IMR-90 (cell line): ENCODE data around the gene IL18. TPM values are rescaled to one million over a fixed set of nuclear protein-coding genes. Genes with fewer than 3 reads are reported as not detected.

Source experiments
- ATAC-seq: fragments of 200-7000 bp; cut with Tn5 transposase; 2 replicates; pipeline ENCODE4 v1.9.1; 2020; ENCODE audit warnings: low read depth, mild to moderate bottlenecking, moderate library complexity
- BruUV-seq: library from RNA; stranded (reverse); fragments of 400-500 nt; replicated peaks from 2 replicates; lab custom pipeline; 2021; lab: Mats Ljungman, UMichigan
- CTCF ChIA-PET: fragments of 300-600 bp; formaldehyde crosslinking; extraction: SDS; loops from one replicate; lab custom pipeline; 2021; ENCODE audit warnings: antibody characterized with exemption; lab: Yijun Ruan, JAX
- POLR2A ChIA-PET: fragments of 300-600 bp; sonication (Branson Sonifier 250); formaldehyde crosslinking; loops from one replicate; lab custom pipeline; 2022; ENCODE audit warnings: antibody characterized with exemption; ENCODE audit not compliant: unreplicated experiment; lab: Charles Lee
- DNase-seq: peaks from one replicate; pipeline ENCODE4 v3.0.0; 2013
- H2AFZ ChIP-seq: replicated peaks from 2 replicates; pipeline ENCODE3; 2013; ENCODE audit warnings: low read length, mild to moderate bottlenecking; ENCODE audit not compliant: poor library complexity
- H2AK5ac ChIP-seq: 2 replicates; pipeline ENCODE4 v1.6.1; 2013; ENCODE audit warnings: low read depth, low read length, inconsistent platforms
- H2AK9ac ChIP-seq: replicated peaks from 2 replicates; pipeline ENCODE3; 2013; ENCODE audit warnings: mild to moderate bottlenecking, low read depth, low read length, moderate library complexity; ENCODE audit not compliant: poor library complexity
- H2BK120ac ChIP-seq: 2 replicates; pipeline ENCODE4 v1.6.1; 2013; ENCODE audit warnings: low read depth, low read length, inconsistent platforms
- H2BK15ac ChIP-seq: 3 replicates; pipeline ENCODE4 v1.6.1; 2013; ENCODE audit warnings: low read depth, low read length, inconsistent platforms
- H2BK20ac ChIP-seq: 2 replicates; pipeline ENCODE4 v1.6.1; 2013; ENCODE audit warnings: low read depth, mild to moderate bottlenecking, inconsistent platforms, low read length, moderate library complexity
- H2BK5ac ChIP-seq: 2 replicates; pipeline ENCODE4 v1.6.1; 2013; ENCODE audit warnings: mild to moderate bottlenecking, low read depth, low read length, inconsistent platforms; ENCODE audit not compliant: poor library complexity, severe bottlenecking
- H3K14ac ChIP-seq: replicated peaks from 2 replicates; pipeline ENCODE4 v1.6.1; 2013; ENCODE audit warnings: low read depth, low read length, inconsistent platforms
- H3K18ac ChIP-seq: 2 replicates; pipeline ENCODE4 v1.6.1; 2013; ENCODE audit warnings: low read depth, low read length, control low read depth
- H3K23ac ChIP-seq: 2 replicates; pipeline ENCODE4 v1.6.1; 2013; ENCODE audit warnings: low read depth, low read length, inconsistent platforms
- H3K27ac ChIP-seq: 2 replicates; pipeline ENCODE4 v1.5.1; 2013; ENCODE audit warnings: mild to moderate bottlenecking, control low read depth, low read length; ENCODE audit not compliant: insufficient read depth
- H3K27me3 ChIP-seq: 2 replicates; pipeline ENCODE4 v1.6.1; 2013; ENCODE audit warnings: low read length; ENCODE audit not compliant: control insufficient read depth, insufficient read depth
- H3K36me3 ChIP-seq: 2 replicates; pipeline ENCODE4 v1.6.1; 2013; ENCODE audit warnings: low read length, mixed read lengths; ENCODE audit not compliant: control insufficient read depth, insufficient read depth
- H3K4ac ChIP-seq: 2 replicates; pipeline ENCODE4 v1.6.1; 2013; ENCODE audit warnings: low read depth, low read length, inconsistent platforms
- H3K4me1 ChIP-seq: 2 replicates; pipeline ENCODE4 v1.6.1; 2013; ENCODE audit warnings: low read length, mixed read lengths; ENCODE audit not compliant: control insufficient read depth, insufficient read depth
- H3K4me2 ChIP-seq: 2 replicates; pipeline ENCODE4 v1.6.1; 2013; ENCODE audit warnings: low read depth, mild to moderate bottlenecking, control low read depth, low read length, moderate library complexity
- H3K4me3 ChIP-seq: 2 replicates; pipeline ENCODE4 v1.5.1; 2013; ENCODE audit warnings: low read depth, mild to moderate bottlenecking, control low read depth, low read length, moderate library complexity; ENCODE audit not compliant: insufficient read depth
- H3K56ac ChIP-seq: 2 replicates; pipeline ENCODE4 v1.6.1; 2013; ENCODE audit warnings: low read length, inconsistent platforms; ENCODE audit not compliant: insufficient read depth; ENCODE audit errors: extremely low read depth
- H3K79me1 ChIP-seq, 2 experiments: 2 replicates each; pipeline ENCODE4 v1.6.1; 2013; ENCODE audit warnings: low read length in 2 of 2, inconsistent platforms in 1 of 2, low read depth in 1 of 2
- H3K9ac ChIP-seq: 2 replicates; pipeline ENCODE4 v1.6.1; 2013; ENCODE audit warnings: low read depth, low read length, control low read depth
- H3K9me1 ChIP-seq: 2 replicates; pipeline ENCODE4 v1.6.1; 2013; ENCODE audit warnings: low read length, inconsistent platforms; ENCODE audit not compliant: insufficient read depth
- H3K9me3 ChIP-seq: 2 replicates; pipeline ENCODE4 v1.6.1; 2013; ENCODE audit warnings: low read length; ENCODE audit not compliant: control insufficient read depth, insufficient read depth
- H4K20me1 ChIP-seq: 2 replicates; pipeline ENCODE4 v1.6.1; 2013; ENCODE audit warnings: low read length, inconsistent platforms; ENCODE audit not compliant: insufficient read depth
- H4K5ac ChIP-seq: 2 replicates; pipeline ENCODE4 v1.6.1; 2013; ENCODE audit warnings: mild to moderate bottlenecking, low read depth, low read length, control low read depth
- H4K8ac ChIP-seq, 2 experiments: 2 replicates each; pipeline ENCODE4 v1.6.1; 2013; ENCODE audit warnings: low read depth in 2 of 2, low read length in 2 of 2, control low read depth in 1 of 2, inconsistent platforms in 1 of 2
- H4K91ac ChIP-seq: 2 replicates; pipeline ENCODE4 v1.6.1; 2013; ENCODE audit warnings: low read depth, low read length, inconsistent platforms; ENCODE audit not compliant: insufficient read depth
- BHLHE40 ChIP-seq: fragments of 150-350 bp; IDR thresholded peaks from 2 replicates; pipeline ENCODE4 v1.6.1; 2016; ENCODE audit warnings: mild to moderate bottlenecking, low read depth, low read length
- FOS ChIP-seq: fragments of 150-350 bp; IDR thresholded peaks from 2 replicates; pipeline ENCODE4 v1.6.1; 2016; ENCODE audit warnings: low read depth, low read length
- MAFK ChIP-seq: IDR thresholded peaks from 2 replicates; pipeline ENCODE4 v1.6.1; 2012; ENCODE audit warnings: low read depth, low read length, improper control_type of control experiment
- MAZ ChIP-seq: IDR thresholded peaks from 2 replicates; pipeline ENCODE4 v1.6.1; 2012; ENCODE audit warnings: low read depth, mild to moderate bottlenecking, low read length, improper control_type of control experiment, moderate library complexity, borderline replicate concordance
- MXI1 ChIP-seq: IDR thresholded peaks from 2 replicates; pipeline ENCODE4 v1.6.1; 2012; ENCODE audit warnings: low read depth, mild to moderate bottlenecking, low read length, moderate library complexity, borderline replicate concordance
- NFE2L2 ChIP-seq: fragments of 150-350 bp; IDR thresholded peaks from 2 replicates; pipeline ENCODE4 v1.6.1; 2016; ENCODE audit warnings: low read depth, mild to moderate bottlenecking, low read length
- RAD21 ChIP-seq: IDR thresholded peaks from 2 replicates; pipeline ENCODE4 v1.6.1; 2012; ENCODE audit warnings: low read length, improper control_type of control experiment
- RCOR1 ChIP-seq: IDR thresholded peaks from 2 replicates; pipeline ENCODE4 v1.6.1; 2012; ENCODE audit warnings: mild to moderate bottlenecking, low read length, improper control_type of control experiment; ENCODE audit not compliant: insufficient replicate concordance
- RFX5 ChIP-seq: IDR thresholded peaks from 2 replicates; pipeline ENCODE4 v1.8.0; 2012; ENCODE audit warnings: low read depth, mild to moderate bottlenecking, low read length, moderate library complexity
- SMC3 ChIP-seq: fragments of 150-350 bp; IDR thresholded peaks from 2 replicates; pipeline ENCODE4 v1.6.1; 2016; ENCODE audit warnings: low read depth, mild to moderate bottlenecking, antibody characterized with exemption, low read length, moderate library complexity
- WGBS, 2 experiments: methylation state at CpG; one replicate each; pipeline versions ENCODE4 v1.1.5 to v1.1.7; 2013; ENCODE audit warnings: missing lambda C conversion rate in 2 of 2; ENCODE audit not compliant: insufficient read length in 1 of 2; ENCODE audit errors: extremely low coverage in 2 of 2; 5-methylcytosine and 5-hydroxymethylcytosine counted together
- dilution Hi-C: fragments of 300-500 bp; cut with HindIII; formaldehyde crosslinking; loops from one replicate; pipeline ENCODE4 v1.14.3; 2018; ENCODE audit warnings: low sequenced_read_pairs; ENCODE audit not compliant: unreplicated experiment
- in situ Hi-C: fragments of 300-500 bp; cut with MboI; formaldehyde crosslinking; loops from 3 replicates; pipeline ENCODE4 v1.14.3; 2019; ENCODE audit warnings: low sequenced_read_pairs, inconsistent platforms, mixed read lengths
- intact Hi-C: fragments of 100-400 bp; cut with micrococcal nuclease; formaldehyde crosslinking; loops from 2 replicates; pipeline ENCODE4 v1.10.0; 2022
- polyA plus RNA-seq, 3 experiments: library from polyadenylated mRNA; depleted of rRNA; stranded (reverse); fragments of >200 nt; gene quantifications; 2 replicates each; pipeline ENCODE4 v1.2.3, GENCODE V29; 2012; ENCODE audit warnings: low replicate concordance in 1 of 3
- total RNA-seq: library from RNA; depleted of rRNA; stranded (reverse); fragments of >200 nt; gene quantifications from 2 replicates; pipeline ENCODE4 v1.2.3, GENCODE V29; 2012
- TF ChIP-seq, protein P1 (sequence below): fragments of 150-350 bp; IDR thresholded peaks from 2 replicates; pipeline ENCODE4 v1.6.1; 2016; ENCODE audit warnings: low read depth, mild to moderate bottlenecking, low read length, moderate library complexity, borderline replicate concordance
- TF ChIP-seq, protein P2 (sequence below): fragments of 150-350 bp; IDR thresholded peaks from 2 replicates; pipeline ENCODE4 v1.6.1; 2017; ENCODE audit warnings: mild to moderate bottlenecking, antibody characterized with exemption, low read length, low read depth

IL18 gene
- total and polyA plus RNA-seq, 2 of the 4 experiments (the other 2 are of a cell fraction): 0.54 to 0.96 TPM

- peaks cover 14 to 25% of the 10 kb centered on the region in 2 experiments; a peak in 3 of 4 replicates for H3K79me1 ChIP-seq
Measured at GRCh38 chr11:112097734-112098528, 66.0 kb downstream of the IL18 start.

More at GRCh38 chr11:112097734-112098528, 66.0 kb downstream of the IL18 start:
- no peak for ATAC-seq
- Histone ChIP-seq H2BK20ac (no peak overlapping the region), H3K18ac (0 out of 2 replicates have a peak overlapping the region, but pooled peaks have one; percentile 18), H3K9ac (no peak overlapping the region), H3K36me3 (peaks cover 10% of the 10 kb centered on the region), H3K4ac (peak overlapping the region; percentile 71), H2BK15ac (peak overlapping the region; percentile 26; the same call in 1 of the 3 replicates), H2AK9ac (no peak overlapping the region), H3K4me3 (no peak overlapping the region), H3K9me1 (peaks cover 15% of the 10 kb centered on the region; the same call in 1 of the 2 replicates), H4K91ac (0 out of 2 replicates have a peak overlapping the region, but pooled peaks have one; percentile 70), H4K8ac (no peak overlapping the region; a peak in 2 of 4 replicates), H3K56ac (no peak overlapping the region), H4K5ac (no peak overlapping the region; the same call in 1 of the 2 replicates), H3K23ac (no peak overlapping the region), H3K9me3 (no peaks in the 10 kb centered on the region), H3K27me3 (no peaks in the 10 kb centered on the region), H2AFZ (peak overlapping the region; percentile 44), H2BK120ac (peak overlapping the region; percentile 45; the same call in 1 of the 2 replicates), H3K4me1 (peaks cover 21% of the 10 kb centered on the region), H3K14ac (no peak overlapping the region), H2AK5ac (peak overlapping the region; percentile 27; the same call in 1 of the 2 replicates), H3K4me2 (no peak overlapping the region), H2BK5ac (no peak overlapping the region), H3K27ac (no peak overlapping the region), H4K20me1 (no peaks in the 10 kb centered on the region)
- intact Hi-C loops: no loop called here
- BruUV-seq: no TSS peak
- WGBS, 2 experiments: 92% methylated on average over 5 of the region's 11 CpGs; no CpG with 5 or more reads in 1 of the 2 experiments
- DNase-seq: no peak
- no peak for TF ChIP-seq RFX5
- no peak for TF ChIP-seq NFE2L2
- no peak for TF ChIP-seq RCOR1
- TF ChIP-seq MAFK: no peak
- TF ChIP-seq, protein P1, sequence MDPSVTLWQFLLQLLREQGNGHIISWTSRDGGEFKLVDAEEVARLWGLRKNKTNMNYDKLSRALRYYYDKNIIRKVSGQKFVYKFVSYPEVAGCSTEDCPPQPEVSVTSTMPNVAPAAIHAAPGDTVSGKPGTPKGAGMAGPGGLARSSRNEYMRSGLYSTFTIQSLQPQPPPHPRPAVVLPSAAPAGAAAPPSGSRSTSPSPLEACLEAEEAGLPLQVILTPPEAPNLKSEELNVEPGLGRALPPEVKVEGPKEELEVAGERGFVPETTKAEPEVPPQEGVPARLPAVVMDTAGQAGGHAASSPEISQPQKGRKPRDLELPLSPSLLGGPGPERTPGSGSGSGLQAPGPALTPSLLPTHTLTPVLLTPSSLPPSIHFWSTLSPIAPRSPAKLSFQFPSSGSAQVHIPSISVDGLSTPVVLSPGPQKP: no peak
- TF ChIP-seq, protein P2, sequence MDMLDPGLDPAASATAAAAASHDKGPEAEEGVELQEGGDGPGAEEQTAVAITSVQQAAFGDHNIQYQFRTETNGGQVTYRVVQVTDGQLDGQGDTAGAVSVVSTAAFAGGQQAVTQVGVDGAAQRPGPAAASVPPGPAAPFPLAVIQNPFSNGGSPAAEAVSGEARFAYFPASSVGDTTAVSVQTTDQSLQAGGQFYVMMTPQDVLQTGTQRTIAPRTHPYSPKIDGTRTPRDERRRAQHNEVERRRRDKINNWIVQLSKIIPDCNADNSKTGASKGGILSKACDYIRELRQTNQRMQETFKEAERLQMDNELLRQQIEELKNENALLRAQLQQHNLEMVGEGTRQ: no peak
- no peak for TF ChIP-seq MXI1
- no peak for TF ChIP-seq SMC3
- no peak for TF ChIP-seq BHLHE40
- no peak for TF ChIP-seq FOS
- no peak for TF ChIP-seq MAZ
- no peak for TF ChIP-seq RAD21
- in situ Hi-C loops: no loop called here
- POLR2A ChIA-PET: no interaction called here
- CTCF ChIA-PET: interaction anchor here (0.6 to 0.7 kb wide), 4 partner anchors 16 to 403 kb away, joined by 3 to 5 read pairs (median 4); no protein-coding TSS in a partner anchor
- dilution Hi-C loops: no loop called here
